ENCODE data around the gene KCNQ5. TPM values are rescaled to one million over a fixed set of nuclear protein-coding genes. Genes with fewer than 3 reads are reported as not detected.

Gene KCNQ5
- total and polyA plus RNA-seq, 12 donors, result 0.10 to 3.6 (median 0.52) TPM

GRCh38 chr6:72913797-72914196 is 291.9 kb downstream of the KCNQ5 start:
- H3K9me3 ChIP-seq (replicated peaks in 1 of 3), result no peaks in the 10 kb centered on the region
- no peak overlapping the region for H3K27ac ChIP-seq
- H3K4me1 ChIP-seq (replicated peaks in 1 of 2), result no peaks in the 10 kb centered on the region
- TF ChIP-seq, protein P1, sequence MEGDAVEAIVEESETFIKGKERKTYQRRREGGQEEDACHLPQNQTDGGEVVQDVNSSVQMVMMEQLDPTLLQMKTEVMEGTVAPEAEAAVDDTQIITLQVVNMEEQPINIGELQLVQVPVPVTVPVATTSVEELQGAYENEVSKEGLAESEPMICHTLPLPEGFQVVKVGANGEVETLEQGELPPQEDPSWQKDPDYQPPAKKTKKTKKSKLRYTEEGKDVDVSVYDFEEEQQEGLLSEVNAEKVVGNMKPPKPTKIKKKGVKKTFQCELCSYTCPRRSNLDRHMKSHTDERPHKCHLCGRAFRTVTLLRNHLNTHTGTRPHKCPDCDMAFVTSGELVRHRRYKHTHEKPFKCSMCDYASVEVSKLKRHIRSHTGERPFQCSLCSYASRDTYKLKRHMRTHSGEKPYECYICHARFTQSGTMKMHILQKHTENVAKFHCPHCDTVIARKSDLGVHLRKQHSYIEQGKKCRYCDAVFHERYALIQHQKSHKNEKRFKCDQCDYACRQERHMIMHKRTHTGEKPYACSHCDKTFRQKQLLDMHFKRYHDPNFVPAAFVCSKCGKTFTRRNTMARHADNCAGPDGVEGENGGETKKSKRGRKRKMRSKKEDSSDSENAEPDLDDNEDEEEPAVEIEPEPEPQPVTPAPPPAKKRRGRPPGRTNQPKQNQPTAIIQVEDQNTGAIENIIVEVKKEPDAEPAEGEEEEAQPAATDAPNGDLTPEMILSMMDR (IDR thresholded peaks at IDR 0.05), result no peak
- TF ChIP-seq POLR2A (IDR thresholded peaks at IDR 0.05), result no peak
- DNase-seq, result no peak
- intact Hi-C loops (cut with DNase I), result no loop called here
- WGBS, 4 donors, result 79 to 84% (median 82%) methylated on average over 1 of the region's 1 CpG
- no peaks in the 10 kb centered on the region for H3K36me3 ChIP-seq (replicated peaks in 1 of 2)
- no peak overlapping the region for H3K4me3 ChIP-seq
- H3K27me3 ChIP-seq, result no peaks in the 10 kb centered on the region

GRCh38 chr6:72916298-72916697 is 294.4 kb downstream of the KCNQ5 start:
- no peaks in the 10 kb centered on the region for H3K27me3 ChIP-seq
- no peaks in the 10 kb centered on the region for H3K4me1 ChIP-seq (replicated peaks in 1 of 2)
- intact Hi-C loops (cut with DNase I), result no loop called here
- 68 to 78% (median 71%) methylated on average over 6 of the region's 6 CpGs for WGBS, 4 donors
- no peak for TF ChIP-seq POLR2A (IDR thresholded peaks at IDR 0.05)
- TF ChIP-seq, protein P1 (IDR thresholded peaks at IDR 0.05), result no peak
- H3K36me3 ChIP-seq (replicated peaks in 1 of 2), result no peaks in the 10 kb centered on the region
- DNase-seq, result no peak
- H3K4me3 ChIP-seq, result no peak overlapping the region
- no peaks in the 10 kb centered on the region for H3K9me3 ChIP-seq (replicated peaks in 1 of 3)
- H3K27ac ChIP-seq, result no peak overlapping the region

GRCh38 chr6:72916906-72917305 is 295.0 kb downstream of the KCNQ5 start:
- TF ChIP-seq, protein P1 (IDR thresholded peaks at IDR 0.05), result no peak
- no peak for TF ChIP-seq POLR2A (IDR thresholded peaks at IDR 0.05)
- no peaks in the 10 kb centered on the region for H3K9me3 ChIP-seq (replicated peaks in 1 of 3)
- WGBS, 4 donors, result 73 to 93% (median 83%) methylated on average over 1 of the region's 1 CpG
- H3K27ac ChIP-seq, result no peak overlapping the region
- no peaks in the 10 kb centered on the region for H3K4me1 ChIP-seq (replicated peaks in 1 of 2)
- no peak for DNase-seq
- no peaks in the 10 kb centered on the region for H3K36me3 ChIP-seq (replicated peaks in 1 of 2)
- intact Hi-C loops (cut with DNase I), result no loop called here
- no peak overlapping the region for H3K4me3 ChIP-seq
- H3K27me3 ChIP-seq, result no peaks in the 10 kb centered on the region

DNA sequence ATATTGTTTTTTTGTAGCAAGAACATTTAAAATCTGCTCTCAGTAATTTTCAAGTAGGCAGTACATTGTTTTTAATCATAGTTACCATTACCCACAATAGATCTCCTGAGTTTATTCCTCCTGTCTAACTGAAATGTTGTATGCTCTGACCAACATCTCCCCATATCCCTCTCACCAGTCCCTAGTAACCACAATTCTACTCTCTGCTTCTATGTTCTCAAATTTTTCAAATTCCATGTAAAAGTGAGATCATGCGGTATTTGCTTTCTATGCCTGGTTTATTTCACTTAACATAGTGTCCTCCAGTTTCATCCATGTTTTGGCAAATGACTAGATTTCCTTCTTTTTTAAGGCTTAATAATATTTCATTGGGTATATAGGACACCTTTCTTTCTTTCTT is 300.5 kb downstream of the KCNQ5 start:
- no peaks in the 10 kb centered on the region for H3K9me3 ChIP-seq (replicated peaks in 1 of 3)
- no peak for DNase-seq
- H3K27ac ChIP-seq, result no peak overlapping the region
- H3K27me3 ChIP-seq, result no peaks in the 10 kb centered on the region
- no peaks in the 10 kb centered on the region for H3K4me1 ChIP-seq (replicated peaks in 1 of 2)
- 84 to 95% (median 91%) methylated on average over 1 of the region's 1 CpG for WGBS, 4 donors
- no peak for TF ChIP-seq POLR2A (IDR thresholded peaks at IDR 0.05)
- TF ChIP-seq, protein P1 (IDR thresholded peaks at IDR 0.05), result no peak
- intact Hi-C loops (cut with DNase I), result no loop called here
- H3K36me3 ChIP-seq (replicated peaks in 1 of 2), result no peaks in the 10 kb centered on the region
- no peak overlapping the region for H3K4me3 ChIP-seq
